Body of pancreas (tissue), 4 donors: Measurements from ENCODE around the gene AK1.

ENCODE experiments used
- CTCF ChIP-seq, 7 experiments: fragments of 450-650 bp in 4 of 7; fragments of 200-600 bp in 3 of 7; sonication (generic) in 3 of 7; IDR thresholded peaks; one replicate each; pipeline ENCODE4 v1.5.1; 2016 to 2019; ENCODE audit warnings: antibody characterized with exemption in 7 of 7
- POLR2A ChIP-seq, 3 donors: fragments of 450-650 bp; IDR thresholded peaks; one replicate each; pipeline ENCODE4 v1.6.1; 2016; ENCODE audit warnings: antibody characterized with exemption in 3 of 3, mild to moderate bottlenecking in 2 of 3

DNA sequence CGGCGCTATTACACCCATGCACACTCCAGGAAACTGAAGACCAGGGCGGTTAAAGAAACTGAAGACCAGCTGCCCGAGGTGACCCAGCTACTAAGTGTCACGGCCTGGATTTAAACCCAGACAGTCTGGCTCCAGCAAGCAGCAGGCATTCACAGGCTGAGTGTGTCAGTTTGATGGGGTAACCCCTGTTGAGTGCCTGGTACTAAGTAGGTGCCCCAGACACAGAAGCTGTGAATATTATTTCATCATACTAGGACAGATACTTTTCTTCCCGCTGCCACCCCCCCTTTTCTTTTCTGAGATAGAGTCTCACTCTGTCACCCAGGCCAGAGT, 30.3 kb downstream of the AK1 start:
- no peak for TF ChIP-seq CTCF (IDR thresholded peaks at IDR 0.05)
- TF ChIP-seq POLR2A (IDR thresholded peaks at IDR 0.05), result no peak
